ENCODE data around the gene FBXW12.

Gene FBXW12

DNA sequence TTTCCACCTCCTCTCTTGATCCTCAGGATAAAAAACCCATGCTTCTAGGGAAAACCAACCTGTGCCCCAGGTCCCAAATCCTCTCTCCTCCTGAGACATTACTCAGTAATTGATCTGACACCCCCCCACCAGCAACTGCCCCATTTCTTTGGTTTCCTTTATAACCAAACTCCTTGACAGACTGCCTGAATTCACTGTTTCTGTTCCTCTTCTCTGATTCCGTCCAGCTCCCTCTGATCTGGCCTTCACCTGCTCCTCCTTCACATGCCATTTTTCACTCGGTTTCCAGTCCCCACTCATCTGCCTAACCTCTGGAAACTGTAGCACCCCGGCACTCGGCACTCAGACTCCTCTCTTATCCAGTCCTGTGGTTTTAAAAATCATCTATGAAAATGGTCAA, 65.8 kb downstream of the FBXW12 start:
- no peak for DNase-seq

DNA sequence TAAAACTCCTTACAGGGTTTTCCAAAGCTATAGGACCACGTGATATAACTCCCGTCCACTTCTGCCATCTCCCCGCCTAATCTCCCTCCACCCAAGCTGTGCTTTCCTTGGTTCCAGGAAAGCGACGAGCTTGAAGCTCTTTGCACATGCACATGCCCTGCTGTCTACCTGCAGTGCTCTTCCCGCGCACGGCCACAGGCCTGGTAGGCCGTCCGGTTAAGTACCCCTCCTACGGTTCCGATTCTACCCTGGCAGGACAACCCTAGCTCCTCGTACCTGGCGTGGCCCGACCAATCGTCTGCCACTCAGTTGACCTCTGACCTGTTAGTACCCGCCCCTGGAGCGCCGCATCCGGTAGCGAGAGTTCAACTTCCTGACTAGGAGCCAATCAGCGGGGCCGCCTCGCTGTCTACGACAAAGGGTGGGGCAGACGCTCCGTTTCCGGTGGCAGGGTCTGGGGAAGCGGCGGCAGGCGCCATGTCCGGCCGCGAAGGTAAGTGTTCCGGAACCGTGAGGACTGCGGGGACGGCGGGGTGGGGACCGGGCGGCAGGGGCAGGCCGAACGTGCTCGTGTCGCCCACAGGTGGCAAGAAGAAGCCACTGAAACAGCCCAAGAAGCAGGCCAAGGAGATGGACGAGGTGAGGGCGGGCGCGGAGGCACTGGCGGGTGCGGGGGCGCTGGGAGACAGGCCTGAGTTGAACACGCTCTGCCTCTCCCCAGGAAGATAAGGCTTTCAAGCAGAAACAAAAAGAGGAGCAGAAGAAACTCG, 68.0 kb downstream of the FBXW12 start, which contains the start of the genes CCDC51 and TMA7:
CCDC51 (minus strand) TSS at position 300 of the 770 bp plus-strand sequence. CDS start 4,991 bp downstream, outside the sequence.
TMA7 (plus strand) TSS at position 438 of the 770 bp plus-strand sequence; CDS start at position 478, 40 bp downstream.
- peak; percentile 98 for DNase-seq

DNA sequence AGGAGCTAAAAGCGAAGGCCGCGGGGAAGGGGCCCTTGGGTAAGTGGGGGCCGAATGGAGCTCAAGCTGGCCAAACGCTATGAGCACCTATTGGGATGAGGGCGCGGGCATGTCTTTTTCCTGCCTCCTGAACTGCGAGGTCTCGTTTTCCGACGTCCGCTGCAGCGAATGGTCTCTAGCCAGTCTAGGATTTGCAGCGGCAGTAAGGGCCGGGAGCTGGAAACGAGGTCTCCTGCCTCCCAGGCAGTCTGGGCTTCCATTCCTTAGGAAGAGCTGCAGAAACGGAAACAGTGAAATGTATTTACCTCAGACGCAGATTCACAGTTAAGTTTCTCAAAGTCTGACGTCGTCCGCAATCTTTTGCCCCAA, 68.6 kb downstream of the FBXW12 start:
- DNase-seq: no peak

DNA sequence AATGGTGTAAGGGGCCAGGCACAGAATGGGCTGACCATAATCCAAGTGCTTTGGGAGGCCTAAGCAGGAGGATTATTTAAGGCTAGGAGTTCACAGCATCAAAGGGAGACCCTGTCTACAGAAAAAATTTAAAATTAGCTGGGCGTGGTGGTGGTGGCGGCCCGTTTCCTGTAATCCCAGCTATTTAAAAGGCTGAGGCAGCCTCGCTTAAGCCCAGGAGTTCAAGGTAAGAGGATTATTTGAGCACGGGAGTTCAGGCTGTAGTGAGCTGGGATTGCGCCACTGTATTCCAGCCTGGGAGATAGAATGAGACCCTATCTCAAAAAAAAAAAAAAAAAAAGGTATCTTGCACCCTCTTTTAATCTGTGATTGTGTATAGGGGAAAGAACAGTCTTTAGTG, 69.9 kb downstream of the FBXW12 start:
- no peak for DNase-seq

Data from right hindlimb (tissue), 1 donor.